IPS-18c (cell line): ENCODE data around the gene FABP2.
A peak's percentile ranks its signal among the peaks of the same experiment; 100 is the strongest.
"Not testable (repeated sequence)": the region's sequence is repeated elsewhere in the genome, so short reads cannot be mapped to it uniquely, and the experiment has no call there.

Experiments used
- H3K4me3 ChIP-seq: 2 replicates; pipeline ENCODE4 v1.7.0; 2013; ENCODE audit warnings: low read depth, mild to moderate bottlenecking, low read length, moderate library complexity; ENCODE audit not compliant: insufficient read depth
- H3K9me3 ChIP-seq: one replicate; pipeline ENCODE4 v1.6.1; 2013; ENCODE audit warnings: mild to moderate bottlenecking, low read length, moderate library complexity; ENCODE audit not compliant: control insufficient read depth, insufficient read depth

FABP2 gene

DNA sequence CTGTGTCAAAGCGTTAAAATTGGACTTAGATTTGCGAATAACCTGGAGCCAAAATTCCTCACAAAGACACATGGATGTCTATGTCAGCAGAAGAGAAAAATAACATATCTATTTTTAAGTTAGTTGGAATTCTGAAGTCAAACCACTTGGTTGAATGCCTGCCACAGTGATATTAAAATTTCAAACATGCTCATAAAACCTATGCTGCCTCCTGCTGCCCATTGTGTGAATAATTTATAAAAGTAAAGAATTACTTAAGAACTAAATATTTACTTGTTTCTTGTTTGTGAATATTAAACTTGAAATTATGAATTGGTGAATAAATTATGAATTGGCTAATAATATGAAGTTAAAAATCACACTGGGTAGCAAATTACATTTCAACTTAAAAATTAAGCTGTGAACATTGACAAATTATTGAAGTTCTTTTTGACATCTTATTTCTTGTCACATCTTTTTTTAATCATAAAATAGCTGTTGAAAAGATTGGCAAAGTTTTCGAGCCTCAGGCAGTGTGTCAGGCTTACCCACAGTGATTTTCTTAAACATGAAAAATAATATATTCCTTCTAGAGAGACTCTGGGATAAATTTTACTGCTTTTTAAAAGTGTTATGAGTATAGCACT is 35.4 kb downstream of the FABP2 start:
- H3K4me3 ChIP-seq, result no peak overlapping the region

DNA sequence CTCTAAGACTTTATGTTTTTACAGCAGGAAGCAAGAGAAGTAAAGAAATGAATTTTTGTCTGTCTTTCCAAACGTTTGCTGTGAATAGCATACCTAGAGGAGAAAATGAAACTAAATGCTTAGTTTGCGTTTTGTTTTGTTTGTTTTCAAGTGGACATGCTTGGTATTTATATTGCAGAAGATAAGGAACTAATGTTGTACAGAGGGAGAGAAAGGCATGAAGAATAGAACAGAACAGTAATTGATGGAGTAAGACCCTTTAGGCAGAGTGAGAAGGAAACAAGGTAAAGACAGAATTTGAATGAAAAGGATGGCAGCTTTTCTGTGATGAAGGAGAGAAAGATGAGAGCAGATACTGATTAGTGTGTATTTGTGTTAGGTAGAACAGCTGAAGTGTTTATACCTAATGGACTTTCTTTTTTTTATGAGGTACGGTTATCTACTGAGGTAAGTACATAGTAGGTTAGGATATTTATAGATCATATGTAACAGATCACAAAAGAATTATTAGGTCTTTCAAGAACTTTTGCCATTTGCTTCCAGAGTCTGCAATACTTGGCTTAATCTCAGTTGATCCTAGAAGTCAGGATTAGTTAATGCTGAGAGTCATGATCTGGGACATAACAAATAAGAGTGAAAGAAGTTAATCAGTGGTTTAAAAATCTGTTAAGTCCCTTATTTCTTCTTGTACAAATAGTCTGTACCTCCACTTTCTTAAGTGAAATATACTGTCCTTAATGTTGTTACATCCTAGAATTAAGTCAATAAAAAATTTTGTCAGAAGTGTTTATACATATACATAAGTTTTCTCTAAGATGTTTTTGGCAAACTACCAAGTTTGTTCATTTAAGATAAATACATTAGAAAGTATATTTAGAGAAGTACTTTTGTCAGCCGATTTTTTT is 36.8 kb downstream of the FABP2 start:
- Histone ChIP-seq H3K9me3 (no peaks in the 10 kb centered on the region), H3K4me3 (no peak overlapping the region)

More for the DNA sequence above, 35.4 kb downstream of the FABP2 start:
- H3K9me3 ChIP-seq, result no peaks in the 10 kb centered on the region

DNA sequence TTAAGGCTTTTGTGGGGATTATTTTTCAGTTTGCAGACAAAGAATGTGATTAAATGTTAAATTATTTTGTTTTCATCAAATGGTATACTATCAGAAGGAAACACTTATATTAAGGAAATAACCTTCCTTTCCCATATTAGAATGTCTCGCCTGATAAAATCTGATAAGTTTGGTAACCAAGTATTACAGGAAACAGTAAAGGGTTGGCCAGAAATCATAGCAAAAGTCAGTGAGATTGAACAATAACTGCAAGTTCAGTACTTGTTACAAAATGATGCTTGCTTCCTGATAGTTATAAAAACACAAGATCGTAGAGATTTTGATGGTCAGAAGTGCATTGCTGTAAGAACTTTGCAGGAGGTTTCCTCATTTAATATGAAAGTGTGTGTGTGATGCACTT is 40.5 kb downstream of the FABP2 start:
- Histone ChIP-seq H3K9me3 (no peaks in the 10 kb centered on the region), H3K4me3 (no peak overlapping the region)

DNA sequence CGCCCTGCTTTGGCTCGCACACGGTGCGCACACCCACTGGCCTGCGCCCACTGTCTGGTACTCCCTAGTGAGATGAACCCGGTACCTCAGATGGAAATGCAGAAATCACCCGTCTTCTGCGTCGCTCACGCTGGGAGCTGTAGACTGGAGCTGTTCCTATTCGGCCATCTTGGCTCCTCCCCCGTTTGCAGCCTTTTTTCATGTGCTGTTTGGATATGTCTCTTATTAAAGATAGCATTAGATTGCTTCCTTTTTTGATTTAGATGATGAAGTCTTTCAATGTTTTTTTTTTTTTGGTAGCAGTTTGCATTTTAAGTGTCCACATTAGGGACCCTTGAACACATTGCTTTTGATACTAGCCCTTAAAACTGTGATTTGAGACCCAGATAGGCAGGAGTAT is 42.0 kb downstream of the FABP2 start:
- H3K9me3 ChIP-seq, result not testable (repeated sequence)
- H3K4me3 ChIP-seq, result peak overlapping the region; percentile 16; the same call in 1 of the 2 replicates

DNA sequence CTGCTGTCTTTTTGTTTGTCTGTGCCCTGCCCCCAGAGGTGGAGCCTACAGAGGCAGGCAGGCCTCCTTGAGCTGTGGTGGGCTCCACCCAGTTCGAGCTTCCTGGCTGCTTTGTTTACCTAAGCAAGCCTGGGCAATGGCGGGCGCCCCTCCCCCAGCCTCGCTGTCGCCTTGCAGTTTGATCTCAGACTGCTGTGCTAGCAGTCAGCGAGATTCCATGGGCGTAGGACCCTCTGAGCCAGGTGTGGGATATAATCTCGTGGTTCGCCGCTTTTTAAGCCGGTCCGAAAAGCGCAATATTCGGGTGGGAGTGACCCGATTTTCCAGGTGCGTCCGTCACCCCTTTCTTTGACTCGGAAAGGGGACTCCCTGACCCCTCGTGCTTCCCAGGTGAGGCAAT is 42.4 kb downstream of the FABP2 start:
- H3K4me3 ChIP-seq, result peak overlapping the region; percentile 16; the same call in 1 of the 2 replicates

DNA sequence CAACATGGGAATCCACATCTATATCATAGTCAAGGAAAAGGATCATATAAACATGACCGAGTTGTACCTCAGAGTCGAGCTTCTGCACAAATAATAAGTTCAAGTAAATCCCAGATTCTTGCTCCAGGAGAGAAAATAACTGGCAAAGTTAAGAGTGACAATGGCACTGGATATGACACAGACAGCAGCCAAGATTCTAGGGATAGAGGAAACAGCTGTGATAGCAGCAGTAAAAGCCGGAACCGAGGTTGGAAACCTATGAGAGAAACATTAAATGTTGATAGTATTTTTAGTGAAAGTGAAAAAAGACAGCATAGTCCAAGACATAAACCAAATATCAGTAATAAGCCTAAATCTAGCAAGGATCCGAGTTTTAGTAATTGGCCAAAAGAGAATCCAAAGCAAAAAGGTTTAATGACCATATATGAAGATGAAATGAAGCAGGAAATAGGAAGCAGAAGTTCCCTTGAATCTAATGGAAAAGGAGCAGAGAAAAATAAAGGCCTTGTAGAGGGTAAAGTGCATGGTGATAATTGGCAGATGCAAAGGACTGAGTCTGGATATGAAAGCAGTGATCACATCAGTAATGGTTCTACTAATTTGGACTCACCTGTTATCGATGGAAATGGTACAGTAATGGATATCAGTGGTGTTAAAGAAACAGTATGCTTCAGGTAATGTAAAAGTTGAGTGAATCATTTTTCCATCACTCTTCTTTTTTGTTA is 50.4 kb downstream of the FABP2 start:
- Histone ChIP-seq H3K9me3 (no peaks in the 10 kb centered on the region), H3K4me3 (no peak overlapping the region)

More for the DNA sequence above, 42.4 kb downstream of the FABP2 start:
- H3K9me3 ChIP-seq, result not testable (repeated sequence)

DNA sequence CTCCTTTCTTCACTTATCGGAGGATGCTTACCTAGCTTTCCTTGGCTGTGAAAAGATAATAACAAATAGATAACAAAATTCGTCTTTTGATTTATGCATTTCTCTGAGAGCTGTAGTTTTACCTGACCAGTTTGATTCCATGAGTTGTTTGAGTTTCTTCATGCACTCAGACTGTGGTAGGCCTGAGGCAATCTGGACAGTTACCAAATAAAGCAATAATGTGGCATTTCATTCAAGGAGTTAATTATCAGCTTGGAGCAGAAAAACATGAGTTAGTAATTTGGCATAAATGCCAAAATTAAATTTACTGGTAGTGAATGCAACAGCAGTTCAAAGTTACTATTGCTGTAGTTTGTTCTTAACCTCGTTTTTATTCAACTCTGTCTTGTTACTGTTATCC is 53.5 kb downstream of the FABP2 start:
- no peak overlapping the region for H3K4me3 ChIP-seq
- no peaks in the 10 kb centered on the region for H3K9me3 ChIP-seq
